Osteocyte (in vitro differentiated cells): ENCODE measurements around the gene ST3GAL6. TPM values are rescaled to one million over a fixed set of nuclear protein-coding genes. Genes with fewer than 3 reads are reported as not detected.
A peak's percentile ranks its signal among the peaks of the same experiment; 100 is the strongest.

Experiments used
- DNase-seq: peaks from one replicate; pipeline ENCODE4 v3.0.0; 2021; ENCODE audit warnings: mixed read lengths; ENCODE audit not compliant: unreplicated experiment; ENCODE audit errors: extremely low spot score
- H3K27ac Mint-ChIP-seq: one replicate; pipeline ENCODE4 v1.8.0; 2021; ENCODE audit warnings: mild to moderate bottlenecking, mixed read lengths; ENCODE audit not compliant: unreplicated experiment
- H3K27me3 Mint-ChIP-seq: one replicate; pipeline ENCODE4 v1.8.0; 2021; ENCODE audit warnings: mixed read lengths; ENCODE audit not compliant: unreplicated experiment
- H3K36me3 Mint-ChIP-seq: one replicate; pipeline ENCODE4 v1.8.0; 2021; ENCODE audit warnings: mixed read lengths; ENCODE audit not compliant: unreplicated experiment
- H3K4me1 Mint-ChIP-seq: one replicate; pipeline ENCODE4 v1.8.0; 2021; ENCODE audit warnings: mixed read lengths; ENCODE audit not compliant: unreplicated experiment
- H3K4me3 Mint-ChIP-seq: one replicate; pipeline ENCODE4 v1.8.0; 2021; ENCODE audit warnings: mild to moderate bottlenecking, moderate library complexity, mixed read lengths; ENCODE audit not compliant: unreplicated experiment
- H3K9me3 Mint-ChIP-seq: one replicate; pipeline ENCODE4 v1.8.0; 2021; ENCODE audit warnings: mixed read lengths; ENCODE audit not compliant: unreplicated experiment
- CTCF ChIP-seq: fragments of 200-600 bp; sonication (generic); IDR thresholded peaks from 2 replicates; pipeline ENCODE4 v1.5.0; 2021; ENCODE audit warnings: antibody characterized with exemption, mild to moderate bottlenecking, moderate library complexity
- total RNA-seq: library from RNA; stranded (reverse); gene quantifications from 2 replicates; pipeline ENCODE4 v1.2.1, GENCODE V29; 2021

ST3GAL6 gene
- total RNA-seq, 1 donor from 2014 or later: 8.0 TPM

- no peak for TF ChIP-seq CTCF
- H3K4me1 Mint-ChIP-seq: no peaks in the 10 kb centered on the region
- no peaks in the 10 kb centered on the region for H3K27me3 Mint-ChIP-seq
- H3K27ac Mint-ChIP-seq: no peak overlapping the region
- no peak overlapping the region for H3K4me3 Mint-ChIP-seq
- no peak for DNase-seq
- peaks cover 52% of the 10 kb centered on the region for H3K36me3 Mint-ChIP-seq
- H3K9me3 Mint-ChIP-seq: no peaks in the 10 kb centered on the region
Measured at GRCh38 chr3:98797905-98798304, 34.8 kb downstream of the ST3GAL6 start.

- Mint-ChIP-seq H3K36me3 (peaks cover 58% of the 10 kb centered on the region), H3K27me3 (no peaks in the 10 kb centered on the region), H3K4me3 (no peak overlapping the region), H3K9me3 (no peaks in the 10 kb centered on the region), H3K27ac (no peak overlapping the region), H3K4me1 (no peaks in the 10 kb centered on the region)
- no peak for DNase-seq
- no peak for TF ChIP-seq CTCF
Measured at GRCh38 chr3:98798820-98799219, 35.7 kb downstream of the ST3GAL6 start.

GRCh38 chr3:98799479-98799878 lies 36.3 kb downstream of the ST3GAL6 start:
- no peaks in the 10 kb centered on the region for H3K27me3 Mint-ChIP-seq
- no peak for DNase-seq
- H3K27ac Mint-ChIP-seq: no peak overlapping the region
- no peak for TF ChIP-seq CTCF
- H3K4me3 Mint-ChIP-seq: no peak overlapping the region
- H3K9me3 Mint-ChIP-seq: no peaks in the 10 kb centered on the region
- H3K36me3 Mint-ChIP-seq: peaks cover 60% of the 10 kb centered on the region
- no peaks in the 10 kb centered on the region for H3K4me1 Mint-ChIP-seq

GRCh38 chr3:98800401-98800800 lies 37.3 kb downstream of the ST3GAL6 start:
- H3K9me3 Mint-ChIP-seq: no peaks in the 10 kb centered on the region
- peaks cover 65% of the 10 kb centered on the region for H3K36me3 Mint-ChIP-seq
- no peaks in the 10 kb centered on the region for H3K4me1 Mint-ChIP-seq
- no peak for DNase-seq
- no peak for TF ChIP-seq CTCF
- no peak overlapping the region for H3K4me3 Mint-ChIP-seq
- no peaks in the 10 kb centered on the region for H3K27me3 Mint-ChIP-seq
- H3K27ac Mint-ChIP-seq: no peak overlapping the region

- peak; percentile 16 for TF ChIP-seq CTCF
- no peak for DNase-seq
- H3K4me1 Mint-ChIP-seq: no peaks in the 10 kb centered on the region
- H3K9me3 Mint-ChIP-seq: no peaks in the 10 kb centered on the region
- no peaks in the 10 kb centered on the region for H3K27me3 Mint-ChIP-seq
- no peak overlapping the region for H3K4me3 Mint-ChIP-seq
- H3K36me3 Mint-ChIP-seq: peaks cover 65% of the 10 kb centered on the region
- peak overlapping the region; percentile 2 for H3K27ac Mint-ChIP-seq
Measured at GRCh38 chr3:98801043-98801747, 38.1 kb downstream of the ST3GAL6 start.
